Eye (tissue), 1 donor: Measurements from ENCODE around the gene BLOC1S1.
"Not testable (repeated sequence)": the region's sequence is repeated elsewhere in the genome, so short reads cannot be mapped to it uniquely, and the experiment has no call there.

Experiments used
- DNase-seq: peaks from one replicate; pipeline ENCODE4 v3.0.0-alpha.2; 2015

BLOC1S1 gene

GRCh38 chr12:55746174-55746912 lies 30.5 kb downstream of the BLOC1S1 start:
- no peak for DNase-seq

- no peak for DNase-seq
Measured at GRCh38 chr12:55746913-55747231, 31.0 kb downstream of the BLOC1S1 start.

- no peak for DNase-seq
Measured at GRCh38 chr12:55748230-55748993, 32.6 kb downstream of the BLOC1S1 start.

- DNase-seq, result no peak
Measured at GRCh38 chr12:55755246-55755645, 39.4 kb downstream of the BLOC1S1 start.

GRCh38 chr12:55757701-55758100 lies 41.9 kb downstream of the BLOC1S1 start:
- no peak for DNase-seq

- DNase-seq, result not testable (repeated sequence)
Measured at GRCh38 chr12:55758575-55758974, 42.7 kb downstream of the BLOC1S1 start.

- no peak for DNase-seq
Measured at GRCh38 chr12:55760663-55761062, 44.8 kb downstream of the BLOC1S1 start.

- DNase-seq, result no peak
Measured at GRCh38 chr12:55762646-55763045, 46.8 kb downstream of the BLOC1S1 start.

- peak; percentile 43 for DNase-seq
Measured at GRCh38 chr12:55765736-55766290, 50.0 kb downstream of the BLOC1S1 start.

- no peak for DNase-seq
Measured at GRCh38 chr12:55767156-55767555, 51.3 kb downstream of the BLOC1S1 start.
